Measurements from ENCODE around the gene NOC2L. TPM values are rescaled to one million over a fixed set of nuclear protein-coding genes. Genes with fewer than 3 reads are reported as not detected.

Gene NOC2L
- total RNA-seq, 4 donors from 2014 or later = 21.8 to 58.8 (median 37.5) TPM

- intact Hi-C loops (cut with DNase I; ENCODE audit: low total_unique reads) = no loop called here
- Histone ChIP-seq H3K27ac (peak within 1 kb of the TSS; percentile 93 to 94), H3K27me3 (peaks cover 0 to 4% of the 10 kb centered on the region in 2 donors), H3K9me3 (no peaks in the 10 kb centered on the region), H3K4me1 (peaks cover 0 to 1% of the 10 kb centered on the region in 2 donors), H3K36me3 (no peaks in the 10 kb centered on the region), H3K4me3 (peak within 1 kb of the TSS; percentile 53 to 60)
- TF ChIP-seq POLR2A (IDR thresholded peaks at IDR 0.05) (peak; percentile 92 to 95), CTCF (IDR thresholded peaks at IDR 0.05) (peak in 1 of 4 experiments; percentile 6)
- DNase-seq = peak; percentile 86 to 90
These were observed 40.8 kb upstream of the NOC2L start, which contains the start of gene HES4 for GRCh38 chr1:999725-1000356. TSS of gene HES4 (minus strand) at chr1:1000097. CDS start at chr1:999973, 124 bp downstream.

GRCh38 chr1:998995-999724 is 40.1 kb upstream of the NOC2L start:
- no peaks in the 10 kb centered on the region for H3K9me3 ChIP-seq
- H3K4me1 ChIP-seq = no peaks in the 10 kb centered on the region
- peaks cover 0 to 4% of the 10 kb centered on the region in 2 donors for H3K27me3 ChIP-seq
- no peaks in the 10 kb centered on the region for H3K36me3 ChIP-seq
- TF ChIP-seq POLR2A (IDR thresholded peaks at IDR 0.05) = peak in 1 of 2 donors; percentile 24
- TF ChIP-seq CTCF (IDR thresholded peaks at IDR 0.05) = peak in 1 of 4 experiments; percentile 8
- DNase-seq = peak; percentile 26 to 30
- H3K4me3 ChIP-seq = peak overlapping the region; percentile 53 to 60
- intact Hi-C loops (cut with DNase I; ENCODE audit: low total_unique reads) = no loop called here
- H3K27ac ChIP-seq = peak overlapping the region; percentile 93 to 94

GRCh38 chr1:998745-998994 is 39.6 kb upstream of the NOC2L start:
- peak overlapping the region; percentile 53 to 60 for H3K4me3 ChIP-seq

GRCh38 chr1:997993-998744 is 39.1 kb upstream of the NOC2L start:
- Histone ChIP-seq H3K4me3 (peak overlapping the region in 1 of 2 donors; percentile 53), H3K4me1 (no peaks in the 10 kb centered on the region), H3K9me3 (no peaks in the 10 kb centered on the region), H3K27me3 (peaks cover 0 to 4% of the 10 kb centered on the region in 2 donors), H3K27ac (peak overlapping the region; percentile 93 to 94), H3K36me3 (no peaks in the 10 kb centered on the region)
- DNase-seq = peak in 1 of 2 donors; percentile 17
- intact Hi-C loops (cut with DNase I; ENCODE audit: low total_unique reads) = no loop called here
- TF ChIP-seq CTCF (IDR thresholded peaks at IDR 0.05) (no peak), POLR2A (IDR thresholded peaks at IDR 0.05) (no peak)

More at GRCh38 chr1:998745-998994, 39.6 kb upstream of the NOC2L start:
- intact Hi-C loops (cut with DNase I; ENCODE audit: low total_unique reads) = no loop called here
- H3K27ac ChIP-seq = peak overlapping the region; percentile 93 to 94
- TF ChIP-seq CTCF (IDR thresholded peaks at IDR 0.05) (no peak), POLR2A (IDR thresholded peaks at IDR 0.05) (no peak)
- H3K27me3 ChIP-seq = peaks cover 0 to 4% of the 10 kb centered on the region in 2 donors
- no peaks in the 10 kb centered on the region for H3K36me3 ChIP-seq
- H3K9me3 ChIP-seq = no peaks in the 10 kb centered on the region
- no peak for DNase-seq
- H3K4me1 ChIP-seq = no peaks in the 10 kb centered on the region

- Histone ChIP-seq H3K36me3 (no peaks in the 10 kb centered on the region), H3K27ac (no peak overlapping the region), H3K4me1 (no peaks in the 10 kb centered on the region), H3K27me3 (peaks cover 0 to 4% of the 10 kb centered on the region in 2 donors), H3K9me3 (no peaks in the 10 kb centered on the region), H3K4me3 (no peak overlapping the region)
- DNase-seq = no peak
- TF ChIP-seq POLR2A (IDR thresholded peaks at IDR 0.05) (no peak), CTCF (IDR thresholded peaks at IDR 0.05) (no peak)
- intact Hi-C loops (cut with DNase I; ENCODE audit: low total_unique reads) = no loop called here
These were observed 38.6 kb upstream of the NOC2L start for GRCh38 chr1:997713-997992.
